ENCODE measurements around the gene LAMC1.
A peak's percentile ranks its signal among the peaks of the same experiment; 100 is the strongest.

Gene LAMC1

GRCh38 chr1:183070923-183071618 is 47.9 kb downstream of the LAMC1 start (continued):
- TF ChIP-seq, protein P1, sequence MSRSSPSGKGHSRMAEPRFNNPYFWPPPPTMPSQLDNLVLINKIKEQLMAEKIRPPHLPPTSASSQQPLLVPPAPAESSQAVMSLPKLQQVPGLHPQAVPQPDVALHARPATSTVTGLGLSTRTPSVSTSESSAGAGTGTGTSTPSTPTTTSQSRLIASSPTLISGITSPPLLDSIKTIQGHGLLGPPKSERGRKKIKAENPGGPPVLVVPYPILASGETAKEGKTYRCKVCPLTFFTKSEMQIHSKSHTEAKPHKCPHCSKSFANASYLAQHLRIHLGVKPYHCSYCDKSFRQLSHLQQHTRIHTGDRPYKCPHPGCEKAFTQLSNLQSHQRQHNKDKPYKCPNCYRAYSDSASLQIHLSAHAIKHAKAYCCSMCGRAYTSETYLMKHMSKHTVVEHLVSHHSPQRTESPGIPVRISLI (tag by site-specific recombination; IDR thresholded peaks at IDR 0.05), result peak; percentile 64; the same call in 1 of the 2 replicates
- TF ChIP-seq ZNF112 (tag by site-specific recombination; IDR thresholded peaks at IDR 0.05) (no peak), ZBTB21 (tag by site-specific recombination; IDR thresholded peaks at IDR 0.05) (peak; percentile 84), ZBTB17 (tag by site-specific recombination; IDR thresholded peaks at IDR 0.05) (peak; percentile 46; the same call in 1 of the 2 replicates), ZBTB20 (tag by site-specific recombination; IDR thresholded peaks at IDR 0.05) (peak; percentile 68), OSR2 (tag by site-specific recombination; IDR thresholded peaks at IDR 0.05) (peak; percentile 40; the same call in 1 of the 2 replicates), ZNF621 (tag by site-specific recombination; IDR thresholded peaks at IDR 0.05) (no peak), SP7 (tag by site-specific recombination; IDR thresholded peaks at IDR 0.05) (peak; percentile 24), ZNF549 (tag by site-specific recombination; IDR thresholded peaks at IDR 0.05) (0 out of 2 replicates have a peak, but pooled peaks have one; percentile 4), ZSCAN30 (tag by site-specific recombination; IDR thresholded peaks at IDR 0.05) (no peak), KLF8 (tag by site-specific recombination; IDR thresholded peaks at IDR 0.05) (peak; percentile 10; the same call in 1 of the 2 replicates), ZIC2 (tag by site-specific recombination; IDR thresholded peaks at IDR 0.05) (peak; percentile 73), GLIS1 (tag by site-specific recombination; IDR thresholded peaks at IDR 0.05) (peak; percentile 85), HIC1 (tag by site-specific recombination; IDR thresholded peaks at IDR 0.05) (0 out of 2 replicates have a peak, but pooled peaks have one; percentile 4), ZNF629 (tag by site-specific recombination; IDR thresholded peaks at IDR 0.05) (peak; percentile 87), EGR2 (tag by site-specific recombination; IDR thresholded peaks at IDR 0.05; ENCODE audit: low read depth) (peak; percentile 44), ZNF24 (tag by site-specific recombination; IDR thresholded peaks at IDR 0.05) (peak; percentile 41; the same call in 1 of the 2 replicates), PRDM6 (tag by site-specific recombination; IDR thresholded peaks at IDR 0.05) (peak; percentile 88), ZNF600 (tag by site-specific recombination; IDR thresholded peaks at IDR 0.05) (peak; percentile 75), ZNF501 (tag by site-specific recombination; IDR thresholded peaks at IDR 0.05) (0 out of 2 replicates have a peak, but pooled peaks have one; percentile 49), ZFHX2 (tag by site-specific recombination; conservative IDR thresholded peaks at IDR 0.05) (peak; percentile 77)
- TF ChIP-seq, protein P2, sequence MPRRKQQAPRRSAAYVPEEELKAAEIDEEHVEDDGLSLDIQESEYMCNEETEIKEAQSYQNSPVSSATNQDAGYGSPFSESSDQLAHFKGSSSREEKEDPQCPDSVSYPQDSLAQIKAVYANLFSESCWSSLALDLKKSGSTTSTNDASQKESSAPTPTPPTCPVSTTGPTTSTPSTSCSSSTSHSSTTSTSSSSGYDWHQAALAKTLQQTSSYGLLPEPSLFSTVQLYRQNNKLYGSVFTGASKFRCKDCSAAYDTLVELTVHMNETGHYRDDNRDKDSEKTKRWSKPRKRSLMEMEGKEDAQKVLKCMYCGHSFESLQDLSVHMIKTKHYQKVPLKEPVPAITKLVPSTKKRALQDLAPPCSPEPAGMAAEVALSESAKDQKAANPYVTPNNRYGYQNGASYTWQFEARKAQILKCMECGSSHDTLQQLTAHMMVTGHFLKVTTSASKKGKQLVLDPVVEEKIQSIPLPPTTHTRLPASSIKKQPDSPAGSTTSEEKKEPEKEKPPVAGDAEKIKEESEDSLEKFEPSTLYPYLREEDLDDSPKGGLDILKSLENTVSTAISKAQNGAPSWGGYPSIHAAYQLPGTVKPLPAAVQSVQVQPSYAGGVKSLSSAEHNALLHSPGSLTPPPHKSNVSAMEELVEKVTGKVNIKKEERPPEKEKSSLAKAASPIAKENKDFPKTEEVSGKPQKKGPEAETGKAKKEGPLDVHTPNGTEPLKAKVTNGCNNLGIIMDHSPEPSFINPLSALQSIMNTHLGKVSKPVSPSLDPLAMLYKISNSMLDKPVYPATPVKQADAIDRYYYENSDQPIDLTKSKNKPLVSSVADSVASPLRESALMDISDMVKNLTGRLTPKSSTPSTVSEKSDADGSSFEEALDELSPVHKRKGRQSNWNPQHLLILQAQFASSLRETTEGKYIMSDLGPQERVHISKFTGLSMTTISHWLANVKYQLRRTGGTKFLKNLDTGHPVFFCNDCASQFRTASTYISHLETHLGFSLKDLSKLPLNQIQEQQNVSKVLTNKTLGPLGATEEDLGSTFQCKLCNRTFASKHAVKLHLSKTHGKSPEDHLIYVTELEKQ (tag by site-specific recombination; IDR thresholded peaks at IDR 0.05; ENCODE audit: borderline replicate concordance), result no peak
- TF ChIP-seq, protein P3, sequence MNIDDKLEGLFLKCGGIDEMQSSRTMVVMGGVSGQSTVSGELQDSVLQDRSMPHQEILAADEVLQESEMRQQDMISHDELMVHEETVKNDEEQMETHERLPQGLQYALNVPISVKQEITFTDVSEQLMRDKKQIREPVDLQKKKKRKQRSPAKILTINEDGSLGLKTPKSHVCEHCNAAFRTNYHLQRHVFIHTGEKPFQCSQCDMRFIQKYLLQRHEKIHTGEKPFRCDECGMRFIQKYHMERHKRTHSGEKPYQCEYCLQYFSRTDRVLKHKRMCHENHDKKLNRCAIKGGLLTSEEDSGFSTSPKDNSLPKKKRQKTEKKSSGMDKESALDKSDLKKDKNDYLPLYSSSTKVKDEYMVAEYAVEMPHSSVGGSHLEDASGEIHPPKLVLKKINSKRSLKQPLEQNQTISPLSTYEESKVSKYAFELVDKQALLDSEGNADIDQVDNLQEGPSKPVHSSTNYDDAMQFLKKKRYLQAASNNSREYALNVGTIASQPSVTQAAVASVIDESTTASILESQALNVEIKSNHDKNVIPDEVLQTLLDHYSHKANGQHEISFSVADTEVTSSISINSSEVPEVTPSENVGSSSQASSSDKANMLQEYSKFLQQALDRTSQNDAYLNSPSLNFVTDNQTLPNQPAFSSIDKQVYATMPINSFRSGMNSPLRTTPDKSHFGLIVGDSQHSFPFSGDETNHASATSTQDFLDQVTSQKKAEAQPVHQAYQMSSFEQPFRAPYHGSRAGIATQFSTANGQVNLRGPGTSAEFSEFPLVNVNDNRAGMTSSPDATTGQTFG (tag by site-specific recombination; IDR thresholded peaks at IDR 0.05; ENCODE audit: borderline replicate concordance), result no peak
- TF ChIP-seq, protein P4, sequence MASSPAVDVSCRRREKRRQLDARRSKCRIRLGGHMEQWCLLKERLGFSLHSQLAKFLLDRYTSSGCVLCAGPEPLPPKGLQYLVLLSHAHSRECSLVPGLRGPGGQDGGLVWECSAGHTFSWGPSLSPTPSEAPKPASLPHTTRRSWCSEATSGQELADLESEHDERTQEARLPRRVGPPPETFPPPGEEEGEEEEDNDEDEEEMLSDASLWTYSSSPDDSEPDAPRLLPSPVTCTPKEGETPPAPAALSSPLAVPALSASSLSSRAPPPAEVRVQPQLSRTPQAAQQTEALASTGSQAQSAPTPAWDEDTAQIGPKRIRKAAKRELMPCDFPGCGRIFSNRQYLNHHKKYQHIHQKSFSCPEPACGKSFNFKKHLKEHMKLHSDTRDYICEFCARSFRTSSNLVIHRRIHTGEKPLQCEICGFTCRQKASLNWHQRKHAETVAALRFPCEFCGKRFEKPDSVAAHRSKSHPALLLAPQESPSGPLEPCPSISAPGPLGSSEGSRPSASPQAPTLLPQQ (tag by site-specific recombination; IDR thresholded peaks at IDR 0.05), result no peak; the same call in 1 of the 2 replicates
- TF ChIP-seq, protein P5, sequence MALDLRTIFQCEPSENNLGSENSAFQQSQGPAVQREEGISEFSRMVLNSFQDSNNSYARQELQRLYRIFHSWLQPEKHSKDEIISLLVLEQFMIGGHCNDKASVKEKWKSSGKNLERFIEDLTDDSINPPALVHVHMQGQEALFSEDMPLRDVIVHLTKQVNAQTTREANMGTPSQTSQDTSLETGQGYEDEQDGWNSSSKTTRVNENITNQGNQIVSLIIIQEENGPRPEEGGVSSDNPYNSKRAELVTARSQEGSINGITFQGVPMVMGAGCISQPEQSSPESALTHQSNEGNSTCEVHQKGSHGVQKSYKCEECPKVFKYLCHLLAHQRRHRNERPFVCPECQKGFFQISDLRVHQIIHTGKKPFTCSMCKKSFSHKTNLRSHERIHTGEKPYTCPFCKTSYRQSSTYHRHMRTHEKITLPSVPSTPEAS (tag by site-specific recombination; IDR thresholded peaks at IDR 0.05), result 0 out of 2 replicates have a peak, but pooled peaks have one; percentile 30

All from HEK293 (cell line).